Thoracic aorta (tissue), 2 donors: ENCODE measurements around the gene MLLT6. TPM values are rescaled to one million over a fixed set of nuclear protein-coding genes. Genes with fewer than 3 reads are reported as not detected.

Experiments used
- ATAC-seq: fragments of 150-250 bp; one replicate; pipeline ENCODE4 v1.8.0; 2017; ENCODE audit warnings: low read depth; ENCODE audit not compliant: insufficient number of reproducible peaks, low FRiP score
- DNase-seq: peaks from one replicate; pipeline ENCODE4 v3.0.0-alpha.2; 2020; ENCODE audit warnings: low spot score
- H3K27ac ChIP-seq, 2 donors: fragments of 200-600 bp; sonication (generic); 1 replicate in 1 of 2; 2 replicates in 1 of 2; pipeline ENCODE4 v1.5.1; 2016; ENCODE audit warnings: mild to moderate bottlenecking in 2 of 2, moderate library complexity in 2 of 2
- H3K27me3 ChIP-seq: fragments of 200-600 bp; sonication (generic); replicated peaks from 2 replicates; pipeline ENCODE4 v1.6.0; 2016; ENCODE audit warnings: mild to moderate bottlenecking; ENCODE audit not compliant: insufficient read depth
- H3K36me3 ChIP-seq: fragments of 200-600 bp; sonication (generic); one replicate; pipeline ENCODE4 v1.5.1; 2016
- H3K4me1 ChIP-seq, 2 donors: fragments of 200-600 bp; sonication (generic); 1 replicate in 1 of 2; 2 replicates in 1 of 2; pipeline versions ENCODE4 v1.5.1 to v1.6.0; 2016; ENCODE audit warnings: low read depth in 2 of 2, mild to moderate bottlenecking in 1 of 2; ENCODE audit not compliant: control insufficient read depth in 1 of 2
- H3K4me3 ChIP-seq: fragments of 200-600 bp; sonication (generic); 2 replicates; pipeline ENCODE4 v1.5.1; 2016; ENCODE audit warnings: mild to moderate bottlenecking
- H3K9me3 ChIP-seq: fragments of 200-600 bp; sonication (generic); 2 replicates; pipeline ENCODE4 v1.5.1; 2016
- total RNA-seq, 2 donors: library from RNA; depleted of rRNA; stranded (reverse); fragments of >200 nt; gene quantifications; one replicate each; pipeline versions ENCODE4 v1.1.0 to v1.2.3, GENCODE V29; 2016
- TF ChIP-seq, protein P1 (sequence below): fragments of 200-600 bp; sonication (generic); IDR thresholded peaks from one replicate; pipeline ENCODE4 v1.5.1; 2019; ENCODE audit warnings: antibody characterized with exemption

MLLT6 gene
- total RNA-seq, 2 donors from 2014 or later = 113 to 201 TPM

DNA sequence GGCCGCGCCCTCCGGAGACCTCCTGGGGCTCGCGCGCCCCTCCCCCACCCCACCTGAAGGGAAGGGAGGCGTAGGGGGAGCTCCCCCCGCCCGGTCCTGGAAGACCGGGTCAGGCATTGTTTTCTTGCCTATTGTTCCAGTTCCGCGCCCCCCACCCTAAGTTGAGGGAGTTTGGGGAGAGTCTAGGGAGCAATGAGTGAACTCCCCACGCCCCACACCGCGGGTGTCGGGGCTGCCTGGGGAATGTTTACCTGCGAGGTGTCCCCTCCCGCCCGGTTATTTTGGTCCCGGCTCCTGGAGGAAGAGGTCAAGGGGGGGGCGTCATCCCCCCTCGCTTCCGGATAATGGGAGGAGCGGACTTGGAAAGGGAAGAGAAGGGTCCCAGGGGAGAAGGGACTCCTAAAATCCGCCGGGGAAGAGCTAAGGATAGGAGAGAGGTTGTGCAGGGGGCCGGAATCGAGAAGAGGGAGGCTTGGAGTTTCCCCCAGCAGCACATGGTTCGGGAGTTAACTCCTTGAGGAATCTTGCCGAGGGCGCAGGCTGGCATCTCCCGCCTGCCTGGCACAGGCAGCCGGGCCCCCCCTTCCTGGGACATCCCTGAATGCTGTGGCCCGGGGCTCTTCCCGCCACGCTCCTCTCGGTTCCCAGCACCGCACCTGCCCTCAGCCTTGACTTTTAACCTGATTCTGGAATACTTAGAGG, 881 bp downstream of the MLLT6 start:
- TF ChIP-seq, protein P1, sequence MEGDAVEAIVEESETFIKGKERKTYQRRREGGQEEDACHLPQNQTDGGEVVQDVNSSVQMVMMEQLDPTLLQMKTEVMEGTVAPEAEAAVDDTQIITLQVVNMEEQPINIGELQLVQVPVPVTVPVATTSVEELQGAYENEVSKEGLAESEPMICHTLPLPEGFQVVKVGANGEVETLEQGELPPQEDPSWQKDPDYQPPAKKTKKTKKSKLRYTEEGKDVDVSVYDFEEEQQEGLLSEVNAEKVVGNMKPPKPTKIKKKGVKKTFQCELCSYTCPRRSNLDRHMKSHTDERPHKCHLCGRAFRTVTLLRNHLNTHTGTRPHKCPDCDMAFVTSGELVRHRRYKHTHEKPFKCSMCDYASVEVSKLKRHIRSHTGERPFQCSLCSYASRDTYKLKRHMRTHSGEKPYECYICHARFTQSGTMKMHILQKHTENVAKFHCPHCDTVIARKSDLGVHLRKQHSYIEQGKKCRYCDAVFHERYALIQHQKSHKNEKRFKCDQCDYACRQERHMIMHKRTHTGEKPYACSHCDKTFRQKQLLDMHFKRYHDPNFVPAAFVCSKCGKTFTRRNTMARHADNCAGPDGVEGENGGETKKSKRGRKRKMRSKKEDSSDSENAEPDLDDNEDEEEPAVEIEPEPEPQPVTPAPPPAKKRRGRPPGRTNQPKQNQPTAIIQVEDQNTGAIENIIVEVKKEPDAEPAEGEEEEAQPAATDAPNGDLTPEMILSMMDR = no peak
- Histone ChIP-seq H3K4me1 (peaks cover 0 to 28% of the 10 kb centered on the region in 2 donors), H3K36me3 (peaks cover 11% of the 10 kb centered on the region), H3K27ac (peak overlapping the region; percentile 85 to 86), H3K4me3 (peak overlapping the region; percentile 99), H3K9me3 (no peaks in the 10 kb centered on the region), H3K27me3 (no peaks in the 10 kb centered on the region)
- DNase-seq (no peak), ATAC-seq (no peak)

DNA sequence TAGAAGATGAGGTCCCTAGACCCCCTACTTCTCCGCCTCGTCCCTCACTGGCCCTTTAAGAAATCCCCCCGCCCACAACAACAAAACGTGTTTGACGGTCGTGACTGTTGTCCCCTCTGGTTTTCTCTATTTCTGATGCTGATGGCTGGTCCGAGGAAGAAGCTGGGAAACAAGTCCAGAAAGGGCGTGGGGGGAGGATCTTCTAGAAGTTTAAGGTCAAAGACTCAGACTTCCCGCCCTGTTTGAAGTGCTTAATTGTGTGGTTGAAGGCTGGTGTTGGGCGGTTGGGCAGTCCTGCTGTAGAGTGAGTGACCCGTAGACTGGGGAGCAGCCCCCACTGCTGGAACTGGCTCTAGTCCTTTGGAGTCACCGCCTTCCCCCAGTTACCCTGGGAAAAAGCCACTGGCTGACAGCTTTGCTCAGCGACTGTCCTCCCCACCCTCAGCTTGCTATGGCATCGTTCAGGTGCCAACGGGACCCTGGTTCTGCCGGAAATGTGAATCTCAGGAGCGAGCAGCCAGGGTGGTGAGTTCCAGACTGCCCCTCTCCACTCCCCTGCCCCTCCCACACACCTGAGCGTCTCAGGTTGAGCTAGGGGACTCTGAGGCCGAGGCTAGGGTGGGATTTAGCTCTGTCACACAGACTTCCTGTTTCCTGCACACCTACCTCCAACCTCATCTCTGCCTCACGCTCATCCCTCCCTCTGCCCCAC, 1.6 kb downstream of the MLLT6 start:
- no peaks in the 10 kb centered on the region for H3K9me3 ChIP-seq
- H3K27ac ChIP-seq = peak overlapping the region; percentile 85 to 86
- peak overlapping the region; percentile 99 for H3K4me3 ChIP-seq
- H3K4me1 ChIP-seq = peaks cover 0 to 21% of the 10 kb centered on the region in 2 donors
- ATAC-seq = no peak
- H3K27me3 ChIP-seq = no peaks in the 10 kb centered on the region
- peaks cover 15% of the 10 kb centered on the region for H3K36me3 ChIP-seq
- DNase-seq = no peak
- TF ChIP-seq, protein P1 = no peak

DNA sequence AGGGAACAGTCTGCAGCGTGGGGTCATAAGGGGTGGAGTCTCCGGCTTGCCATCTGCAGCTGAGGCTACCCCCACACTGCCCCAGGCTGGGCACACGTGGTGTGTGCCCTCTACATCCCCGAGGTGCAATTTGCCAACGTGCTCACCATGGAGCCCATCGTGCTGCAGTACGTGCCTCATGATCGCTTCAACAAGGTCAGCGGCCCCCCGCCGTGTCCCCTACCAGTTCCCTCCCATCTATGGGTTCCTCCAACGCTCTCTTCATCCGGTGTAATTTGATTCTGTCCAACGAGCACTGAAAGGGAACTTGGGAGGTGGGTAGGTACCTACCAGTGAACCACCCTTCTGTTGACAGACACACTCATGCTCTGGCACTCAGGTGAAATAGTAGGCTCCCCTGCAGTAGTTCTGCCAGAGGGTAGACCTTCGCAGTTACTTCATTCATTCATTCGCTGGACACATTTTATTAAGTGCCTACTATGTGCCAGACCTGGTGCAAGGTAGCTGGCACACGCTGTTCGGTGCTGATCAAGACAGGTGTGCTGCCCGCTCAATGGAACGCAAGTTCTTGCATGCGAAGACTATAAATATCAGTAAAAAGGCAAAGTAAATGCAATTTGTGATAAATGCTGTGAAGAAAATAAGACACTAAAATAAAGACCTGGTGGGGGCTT, 2.7 kb downstream of the MLLT6 start:
- no peaks in the 10 kb centered on the region for H3K27me3 ChIP-seq
- peaks cover 0 to 19% of the 10 kb centered on the region in 2 donors for H3K4me1 ChIP-seq
- DNase-seq (no peak), ATAC-seq (no peak)
- TF ChIP-seq, protein P1 = no peak
- peaks cover 25% of the 10 kb centered on the region for H3K36me3 ChIP-seq
- no peak overlapping the region for H3K27ac ChIP-seq
- no peaks in the 10 kb centered on the region for H3K9me3 ChIP-seq
- no peak overlapping the region for H3K4me3 ChIP-seq

DNA sequence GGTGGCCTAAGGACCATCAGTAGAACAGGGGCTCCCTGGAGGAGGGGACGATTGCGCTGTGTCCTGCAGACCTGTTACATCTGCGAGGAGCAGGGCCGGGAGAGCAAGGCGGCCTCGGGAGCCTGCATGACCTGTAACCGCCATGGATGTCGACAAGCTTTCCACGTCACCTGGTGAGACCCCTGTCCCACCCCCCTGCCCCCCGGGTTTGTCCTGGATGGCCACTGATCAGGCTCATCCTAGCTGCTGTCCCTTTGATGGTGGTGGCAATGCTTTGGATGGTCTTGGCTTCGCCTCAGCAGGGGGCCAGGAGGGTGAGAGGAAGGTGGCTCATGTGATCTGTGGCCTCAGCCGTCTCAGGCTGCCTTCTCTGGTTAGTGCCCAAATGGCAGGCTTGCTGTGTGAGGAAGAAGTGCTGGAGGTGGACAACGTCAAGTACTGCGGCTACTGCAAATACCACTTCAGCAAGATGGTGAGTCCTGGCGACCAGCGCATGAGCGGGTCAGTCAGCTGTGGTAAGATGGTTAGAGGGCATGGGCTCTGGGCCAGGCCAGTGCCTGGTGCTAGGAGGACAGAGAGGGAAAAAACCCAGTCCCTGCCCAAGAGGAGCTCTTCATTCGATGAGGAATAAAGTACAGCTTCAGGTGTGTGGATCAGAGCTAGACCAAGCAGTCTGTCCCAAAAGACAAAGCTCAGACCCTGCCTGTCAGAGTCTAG, 4.2 kb downstream of the MLLT6 start:
- Histone ChIP-seq H3K27me3 (no peaks in the 10 kb centered on the region), H3K9me3 (no peaks in the 10 kb centered on the region), H3K27ac (no peak overlapping the region), H3K36me3 (peaks cover 34% of the 10 kb centered on the region), H3K4me1 (peaks cover 0 to 12% of the 10 kb centered on the region in 2 donors), H3K4me3 (no peak overlapping the region)
- DNase-seq (no peak), ATAC-seq (no peak)
- TF ChIP-seq, protein P1 = no peak
